Measurements from ENCODE around the gene BHLHE23. TPM values are rescaled to one million over a fixed set of nuclear protein-coding genes. Genes with fewer than 3 reads are reported as not detected.
"Not testable (repeated sequence)": the region's sequence is repeated elsewhere in the genome, so short reads cannot be mapped to it uniquely, and the experiment has no call there.

BHLHE23 gene
- total RNA-seq, 2 donors from 2014 or later, result not detected

DNA sequence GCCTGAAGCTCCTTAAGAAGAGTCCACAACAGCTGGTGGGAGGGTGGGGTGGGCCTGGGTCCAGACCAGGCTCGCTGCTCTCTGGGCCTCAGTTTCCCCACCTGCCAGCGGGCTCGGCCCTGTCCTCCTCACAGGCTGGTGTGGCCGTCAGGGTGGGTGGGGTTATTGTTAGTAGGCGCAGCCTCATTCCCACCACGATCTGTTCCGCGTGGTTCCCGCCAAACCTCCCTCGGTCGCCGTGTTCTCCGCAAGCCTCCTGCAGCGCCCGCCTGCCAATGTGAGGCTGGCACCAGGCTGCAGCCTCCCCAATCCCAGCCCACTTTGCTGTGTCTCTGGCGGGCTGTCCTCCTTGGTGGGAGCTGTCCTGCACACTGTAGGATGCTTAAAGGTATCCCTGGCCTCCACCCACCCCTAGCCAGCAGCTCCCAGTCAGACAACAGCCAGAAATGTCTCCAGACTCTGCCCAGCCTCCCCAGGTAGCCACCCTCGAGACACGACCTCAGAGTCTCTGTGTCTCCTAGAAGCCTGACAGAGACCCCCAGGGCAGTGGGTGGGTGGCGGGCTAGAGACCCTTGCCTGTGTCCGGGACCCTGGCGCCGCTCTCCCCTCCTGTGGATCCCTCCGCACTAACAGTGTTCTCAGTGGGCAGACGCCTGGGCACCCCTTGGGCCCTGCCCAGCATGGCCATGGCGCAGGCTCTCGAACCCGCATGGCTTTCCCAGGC is 39.0 kb downstream of the BHLHE23 start:
- intact Hi-C loops (cut with DNase I), result no loop called here
- no peak for DNase-seq
- ATAC-seq, result no peak

DNA sequence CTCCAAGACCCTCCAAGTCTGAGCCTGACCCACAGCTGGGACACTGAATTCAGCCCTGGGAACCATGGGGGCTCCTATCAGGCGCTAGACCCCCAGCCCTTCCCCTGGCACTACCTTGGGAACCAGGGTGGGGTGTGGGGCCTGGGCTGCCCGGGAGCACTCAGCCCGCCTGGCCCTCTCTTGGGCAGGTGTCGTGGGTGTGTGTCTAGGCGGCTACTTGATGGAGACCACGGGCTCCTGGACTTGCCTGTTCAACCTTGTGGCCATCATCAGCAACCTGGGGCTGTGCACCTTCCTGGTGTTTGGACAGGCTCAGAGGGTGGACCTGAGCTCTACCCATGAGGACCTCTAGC is 39.6 kb downstream of the BHLHE23 start:
- intact Hi-C loops (cut with DNase I), result no loop called here
- no peak for DNase-seq
- ATAC-seq, result no peak

DNA sequence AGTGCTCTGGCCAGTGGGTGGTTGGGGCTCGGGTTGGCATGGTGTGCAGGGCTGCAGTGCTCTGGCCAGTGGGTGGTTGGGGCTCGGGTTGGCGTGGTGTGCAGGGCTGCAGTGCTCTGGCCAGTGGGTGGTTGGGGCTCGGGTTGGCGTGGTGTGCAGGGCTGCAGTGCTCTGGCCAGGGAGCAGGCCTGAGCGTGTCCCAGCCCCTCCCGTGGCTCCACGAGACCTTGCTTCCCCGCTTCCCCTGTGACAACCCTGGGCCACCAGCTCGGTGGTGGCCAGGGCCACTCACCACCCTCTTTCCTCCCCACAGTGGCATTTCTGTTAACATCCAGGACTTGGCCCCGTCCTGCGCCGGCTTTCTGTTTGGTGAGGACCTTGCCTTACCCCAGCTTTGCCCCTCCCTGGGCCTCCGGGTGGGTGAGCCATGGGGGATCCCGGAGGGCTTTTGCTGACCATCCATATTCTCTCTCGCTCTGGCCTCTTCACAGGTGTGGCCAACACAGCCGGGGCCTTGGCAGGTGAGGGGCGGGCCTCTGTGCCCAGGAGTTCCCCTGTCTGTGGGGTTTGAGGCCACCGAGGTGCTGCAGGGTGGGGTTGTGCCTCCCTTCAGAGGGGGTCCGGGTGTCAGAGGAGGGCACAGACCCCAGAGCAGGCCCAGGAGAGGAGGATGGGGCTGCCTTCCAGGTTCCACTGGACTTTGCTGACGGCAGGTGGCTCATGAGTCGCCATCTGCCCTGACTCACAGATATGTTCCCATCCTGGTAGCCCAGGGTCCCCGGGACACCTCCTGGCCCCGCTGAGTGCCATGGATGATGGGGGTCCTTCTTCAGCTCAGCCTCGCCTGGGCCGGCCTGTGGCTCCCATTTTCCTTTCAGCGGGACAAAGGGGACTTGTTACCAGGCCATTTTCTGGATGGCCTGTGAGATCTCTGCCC is 40.3 kb downstream of the BHLHE23 start:
- DNase-seq (no peak), ATAC-seq (no peak)
- intact Hi-C loops (cut with DNase I), result no loop called here

DNA sequence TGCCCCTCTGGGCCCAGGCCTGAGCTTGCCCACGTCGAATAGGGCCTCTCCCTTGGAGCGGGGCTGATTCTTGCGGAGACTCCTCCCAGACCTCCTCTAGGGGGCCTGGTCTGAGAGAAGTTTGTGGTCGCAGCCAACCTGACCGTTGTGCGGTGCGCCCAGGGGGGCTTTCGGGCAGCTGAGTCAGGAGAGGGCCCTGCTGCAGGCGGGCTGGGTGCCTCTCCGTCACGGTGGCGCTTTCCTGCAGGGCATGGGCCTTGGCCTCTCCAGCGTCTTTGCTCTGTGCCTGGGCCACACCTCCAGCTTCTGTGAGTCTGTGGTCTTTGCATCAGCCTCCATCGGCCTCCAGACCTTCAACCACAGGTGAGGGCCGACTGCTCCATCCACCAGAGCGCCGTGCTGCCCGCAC is 41.4 kb downstream of the BHLHE23 start:
- DNase-seq, result no peak
- ATAC-seq, result no peak
- intact Hi-C loops (cut with DNase I), result no loop called here

DNA sequence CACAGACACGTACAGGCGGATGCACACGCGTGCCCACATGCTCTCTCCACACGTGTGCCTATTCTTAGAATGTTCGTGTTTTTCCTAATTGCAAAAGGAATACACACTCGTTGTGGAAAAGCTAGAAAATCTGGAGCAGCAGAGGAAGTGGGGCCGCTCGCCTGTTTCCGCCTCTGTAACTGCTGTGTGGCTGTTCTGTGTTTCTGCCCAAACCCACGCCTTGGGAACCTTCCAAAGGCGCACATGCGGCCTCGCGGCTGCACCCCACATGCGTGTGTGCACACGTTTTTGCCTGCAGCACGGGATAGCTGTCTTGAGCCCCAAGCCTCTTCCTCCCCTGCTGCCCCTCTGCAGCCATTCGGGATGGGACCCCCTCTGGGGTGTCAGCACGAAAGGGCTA is 42.1 kb downstream of the BHLHE23 start:
- ATAC-seq (no peak), DNase-seq (no peak)
- intact Hi-C loops (cut with DNase I), result no loop called here

DNA sequence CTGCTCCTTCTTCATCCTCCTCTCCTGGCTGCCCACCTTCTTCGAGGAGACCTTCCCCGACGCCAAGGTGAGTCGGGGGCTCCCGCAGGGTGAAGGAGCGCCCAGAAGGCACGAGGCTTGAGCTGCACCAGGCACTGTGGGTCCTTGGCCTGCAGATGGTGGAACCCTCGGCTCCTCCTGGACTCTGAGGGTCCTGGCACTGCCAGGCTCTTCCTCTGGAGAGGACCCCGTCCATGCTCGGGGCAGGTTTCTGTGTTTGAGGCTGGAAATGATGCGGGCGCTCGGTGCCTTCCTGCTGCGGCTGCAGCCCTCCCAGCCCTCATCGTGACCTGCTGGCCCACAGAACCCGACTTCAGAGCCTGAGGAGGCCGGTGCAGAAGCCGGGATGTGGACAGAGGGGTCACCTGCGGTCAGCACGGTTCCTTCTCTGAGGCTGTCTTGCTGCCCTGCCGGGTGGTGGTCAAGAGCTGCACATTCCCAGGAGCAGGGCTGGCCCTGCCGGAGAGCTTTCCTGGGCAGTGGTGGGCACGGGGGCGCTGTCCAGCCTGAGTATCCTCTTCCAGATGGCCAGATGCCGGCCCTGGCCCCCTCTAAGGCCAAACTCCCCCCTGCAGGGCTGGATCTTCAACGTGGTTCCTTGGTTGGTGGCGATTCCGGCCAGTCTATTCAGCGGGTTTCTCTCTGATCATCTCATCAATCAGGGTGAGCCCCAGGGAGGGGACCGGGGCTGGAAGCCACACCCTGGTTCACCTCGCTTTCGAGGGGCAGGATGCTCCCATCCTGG is 43.0 kb downstream of the BHLHE23 start:
- no peak for DNase-seq
- intact Hi-C loops (cut with DNase I), result no loop called here
- no peak for ATAC-seq

DNA sequence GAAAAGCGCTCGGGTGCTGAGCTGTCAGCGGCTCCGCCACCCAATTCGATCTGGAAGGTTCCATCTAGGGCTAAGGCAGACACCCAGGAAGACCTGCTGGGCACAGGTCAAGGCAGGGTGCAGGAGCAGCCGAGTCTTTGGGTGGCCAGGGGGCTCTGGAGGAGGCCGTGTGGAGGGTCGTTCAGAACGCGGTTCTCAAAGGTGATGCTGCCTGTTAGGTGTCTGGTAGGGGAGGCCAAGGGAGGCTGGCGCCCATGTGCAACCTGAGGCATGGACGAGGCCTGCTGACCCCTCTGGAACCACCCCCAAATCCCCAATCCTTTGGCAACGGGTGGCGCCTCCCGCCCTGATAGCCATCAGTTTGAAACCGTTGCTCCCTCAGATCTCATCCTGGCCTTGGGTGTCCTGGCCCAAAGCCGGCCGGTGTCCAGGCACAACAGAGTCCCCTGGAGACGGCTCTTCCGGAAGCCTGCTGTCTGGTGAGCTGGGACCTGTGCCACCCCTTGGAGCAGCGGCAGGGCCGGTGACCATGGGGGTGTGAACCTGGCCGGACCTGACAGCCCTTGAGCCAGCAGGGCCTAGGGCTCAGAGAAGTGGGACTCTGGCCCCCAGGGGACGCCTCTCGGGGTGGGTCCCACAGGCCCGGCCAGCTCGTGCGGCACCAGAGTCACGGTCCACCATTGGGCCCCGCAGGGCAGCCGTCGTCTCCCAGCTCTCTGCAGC is 43.7 kb downstream of the BHLHE23 start:
- DNase-seq, result no peak
- intact Hi-C loops (cut with DNase I), result no loop called here
- no peak for ATAC-seq

DNA sequence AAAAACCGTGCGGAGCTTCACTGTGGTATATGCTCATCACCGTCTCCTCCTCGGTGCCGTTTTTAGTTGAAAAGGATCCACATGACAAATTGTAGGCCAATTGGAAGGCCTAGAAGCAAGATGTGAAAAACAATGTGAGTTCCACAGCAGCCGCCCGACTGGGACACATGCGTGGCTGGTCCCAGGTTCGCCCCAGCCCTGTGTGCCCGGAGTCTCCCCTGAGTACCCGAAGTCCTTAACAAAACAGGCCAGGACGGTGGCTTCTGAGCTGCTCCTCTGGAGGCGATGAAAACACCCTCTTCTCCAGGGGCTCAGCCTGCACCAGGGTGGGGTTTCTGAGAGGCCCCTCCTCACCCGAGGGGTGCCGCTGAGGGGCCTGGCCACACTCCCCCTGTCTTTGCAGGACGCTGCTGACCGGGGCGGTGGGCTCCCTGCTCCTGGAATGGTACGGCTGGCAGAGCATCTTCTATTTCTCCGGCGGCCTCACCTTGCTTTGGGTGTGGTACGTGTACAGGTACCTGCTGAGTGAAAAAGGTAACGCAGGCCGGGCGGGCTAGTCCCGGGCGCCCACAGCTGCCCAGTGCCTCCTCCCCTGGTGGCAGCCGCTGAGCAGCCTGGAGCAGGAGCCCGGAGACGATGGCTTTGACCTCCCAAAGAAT is 44.4 kb downstream of the BHLHE23 start:
- DNase-seq, result no peak
- no peak for ATAC-seq
- intact Hi-C loops (cut with DNase I), result no loop called here

DNA sequence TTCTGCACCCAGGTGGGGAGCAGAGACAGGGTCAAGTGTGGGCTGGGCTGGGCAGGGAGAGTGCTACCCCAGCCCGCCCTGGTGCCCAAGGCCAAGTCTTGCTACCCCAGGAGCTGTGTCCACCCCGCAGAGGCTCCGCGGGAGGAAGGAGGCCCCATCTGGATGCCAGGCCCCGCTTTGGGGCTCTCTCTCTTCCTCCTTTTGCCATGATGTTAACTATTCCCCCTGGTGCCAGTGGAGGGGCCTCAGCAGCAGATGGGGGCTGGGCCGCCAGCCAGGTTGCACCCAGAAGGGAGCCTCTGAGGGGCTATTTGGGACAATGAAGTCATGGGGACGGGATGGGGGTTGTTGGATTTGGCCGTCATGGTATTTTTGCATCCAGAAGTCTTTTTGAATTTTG is 45.0 kb downstream of the BHLHE23 start:
- DNase-seq, result no peak
- intact Hi-C loops (cut with DNase I), result no loop called here
- ATAC-seq, result no peak

DNA sequence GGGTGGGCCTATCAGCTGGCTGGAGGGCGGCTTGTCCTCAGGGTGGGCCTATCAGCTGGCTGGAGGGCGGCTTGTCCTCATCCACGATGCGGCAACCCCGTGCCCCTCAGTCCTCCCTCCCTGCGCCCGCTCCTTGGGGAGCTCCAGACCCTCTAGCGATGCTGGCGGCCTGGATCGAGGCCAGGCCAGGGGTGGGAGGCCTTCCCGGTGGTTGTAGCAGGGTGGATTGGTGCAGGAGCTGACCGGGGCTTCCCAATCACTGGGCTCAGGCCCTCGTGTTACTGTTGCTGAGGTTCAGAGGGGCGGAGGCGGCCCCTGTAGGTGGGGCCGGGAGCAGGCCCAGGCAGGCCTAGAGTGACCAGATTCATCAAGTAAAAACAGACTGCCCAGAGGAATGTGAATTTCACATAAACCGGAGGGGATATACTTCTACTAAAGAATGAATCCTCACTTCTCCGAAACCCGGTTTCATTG is 45.4 kb downstream of the BHLHE23 start:
- intact Hi-C loops (cut with DNase I), result no loop called here
- no peak for DNase-seq
- no peak for ATAC-seq

DNA sequence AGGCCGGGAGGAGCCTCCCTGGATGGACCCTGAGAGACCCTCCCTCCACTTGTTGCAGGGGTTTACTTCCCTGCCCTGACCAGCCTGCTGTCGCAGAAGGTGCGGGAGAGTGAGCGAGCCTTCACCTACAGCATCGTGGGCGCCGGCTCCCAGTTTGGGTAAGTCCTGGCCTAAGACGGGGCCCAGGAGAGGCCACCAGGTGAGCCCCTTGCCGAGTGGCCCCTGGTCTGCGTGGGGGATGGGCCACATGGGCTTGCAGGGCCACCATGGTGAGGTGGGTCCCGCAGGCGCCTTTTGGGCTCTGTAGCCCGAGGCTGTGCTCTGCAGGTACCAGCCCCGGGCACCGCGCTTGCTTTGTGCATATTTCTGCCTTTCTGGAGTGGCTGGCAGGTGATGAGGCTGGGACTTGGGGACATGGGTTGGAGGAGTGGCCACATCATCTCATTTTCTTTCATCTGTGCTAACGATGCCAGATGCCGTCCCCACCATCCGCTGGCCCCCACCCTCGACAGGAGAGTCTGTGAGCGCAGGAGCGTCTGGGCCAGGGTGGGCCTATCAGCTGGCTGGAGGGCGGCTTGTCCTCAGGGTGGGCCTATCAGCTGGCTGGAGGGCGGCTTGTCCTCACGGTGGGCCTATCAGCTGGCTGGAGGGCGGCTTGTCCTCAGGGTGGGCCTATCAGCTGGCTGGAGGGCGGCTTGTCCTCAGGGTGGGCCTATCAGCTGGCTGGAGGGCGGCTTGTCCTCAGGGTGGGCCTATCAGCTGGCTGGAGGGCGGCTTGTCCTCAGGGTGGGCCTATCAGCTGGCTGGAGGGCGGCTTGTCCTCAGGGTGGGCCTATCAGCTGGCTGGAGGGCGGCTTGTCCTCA is 46.1 kb downstream of the BHLHE23 start:
- ATAC-seq; intact Hi-C loops (cut with DNase I); DNase-seq: not testable (repeated sequence)

DNA sequence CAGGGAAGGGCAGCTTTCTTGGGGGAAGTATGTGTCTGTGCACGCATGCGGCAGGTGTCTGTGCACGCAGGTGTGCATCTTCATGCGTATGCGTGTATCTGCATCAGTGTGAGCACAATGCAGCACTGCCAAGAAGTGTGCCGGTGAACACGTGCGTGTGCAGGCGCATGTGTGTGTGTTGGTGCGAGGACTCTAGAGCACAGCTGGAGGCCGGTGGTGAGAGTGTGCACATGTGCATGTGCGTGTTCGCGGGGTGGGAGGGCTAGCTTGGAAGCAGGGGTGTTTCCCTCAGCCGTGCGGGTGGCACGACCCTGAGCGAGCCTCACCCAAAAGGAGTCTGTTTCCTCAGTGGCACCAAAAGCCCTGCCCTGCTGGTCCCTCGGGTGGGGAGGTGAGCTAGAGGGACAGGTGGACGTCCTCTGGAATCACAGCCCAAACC is 46.7 kb downstream of the BHLHE23 start:
- intact Hi-C loops (cut with DNase I), result no loop called here
- ATAC-seq, result no peak
- DNase-seq, result no peak

DNA sequence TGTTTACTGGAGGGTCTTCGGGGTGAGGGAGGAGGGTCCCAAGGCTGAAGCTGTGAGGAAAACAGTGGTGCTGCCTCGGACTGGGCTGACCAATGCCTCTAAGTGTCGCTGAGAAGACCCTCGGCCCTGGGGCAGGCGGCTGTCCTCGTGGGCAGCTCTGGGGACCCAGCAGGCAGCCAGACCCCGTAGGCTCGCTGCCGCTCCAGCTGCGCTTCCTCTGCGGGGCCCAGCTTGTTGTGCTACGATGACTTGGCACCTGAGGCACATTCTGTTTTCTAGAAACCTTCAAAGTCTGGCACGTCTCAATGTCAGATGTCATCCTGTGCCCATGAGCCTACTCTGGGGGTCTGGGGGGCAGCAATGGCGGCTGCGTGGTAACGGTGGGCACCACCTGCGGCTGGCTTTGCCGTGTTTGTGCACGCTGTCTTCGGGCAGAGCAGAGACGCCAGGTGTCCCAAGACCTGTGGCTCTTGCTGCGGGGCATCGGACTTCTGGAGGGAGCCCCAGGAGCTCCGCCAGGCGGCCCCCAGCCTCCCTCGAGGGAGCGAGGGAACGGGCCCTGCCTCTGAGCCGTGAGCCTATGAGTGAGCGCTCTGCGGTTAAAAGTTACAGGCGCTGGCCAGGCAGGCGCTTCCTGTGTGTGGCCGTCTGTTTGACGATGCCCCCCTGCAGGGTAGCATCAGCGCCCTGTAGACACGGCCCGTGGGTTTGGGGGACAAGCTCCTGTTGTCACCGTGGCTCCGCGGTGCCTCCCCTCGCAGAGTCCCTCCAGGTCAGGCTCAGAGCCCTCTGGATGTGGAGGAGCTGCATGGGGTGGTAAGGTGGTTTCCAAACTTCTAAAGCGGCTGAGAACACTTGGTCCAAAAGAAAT is 47.4 kb downstream of the BHLHE23 start:
- intact Hi-C loops (cut with DNase I), result no loop called here
- DNase-seq (no peak), ATAC-seq (no peak)

DNA sequence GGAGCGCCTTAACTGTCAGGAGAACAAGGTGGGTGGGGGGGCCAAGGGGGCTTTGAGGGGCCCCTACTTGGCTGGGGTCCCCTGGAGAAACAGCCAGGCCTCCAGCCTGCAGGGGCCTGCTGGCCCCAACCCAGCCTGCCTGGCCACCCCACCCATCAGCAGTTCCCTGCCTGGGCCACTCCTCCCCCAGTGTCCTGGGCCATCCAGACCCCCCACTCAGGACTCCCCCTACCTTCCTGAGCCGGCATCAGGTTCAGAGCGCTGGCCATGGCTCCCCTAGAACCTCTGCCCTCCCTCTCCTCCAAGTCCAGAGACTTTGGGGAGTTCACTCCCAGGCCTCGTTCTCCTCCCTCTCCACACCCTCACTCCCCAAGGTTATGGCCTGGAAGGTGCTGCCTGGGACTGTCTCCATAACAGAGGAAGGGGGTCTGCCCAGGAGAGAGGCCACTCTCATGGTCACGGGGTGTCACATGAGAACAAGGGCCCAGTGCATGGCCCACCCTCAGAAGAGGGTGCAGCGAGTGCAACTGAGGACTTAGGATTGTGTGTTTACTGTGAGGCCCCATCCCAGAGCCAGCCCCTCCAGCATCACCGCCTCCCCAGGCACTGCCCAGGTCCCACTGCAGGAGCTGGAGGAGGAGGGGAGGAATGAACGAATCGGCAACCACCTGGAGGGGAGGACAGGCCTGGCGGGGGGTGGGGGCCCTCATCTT is 48.2 kb downstream of the BHLHE23 start:
- intact Hi-C loops (cut with DNase I), result no loop called here
- ATAC-seq (no peak), DNase-seq (no peak)

DNA sequence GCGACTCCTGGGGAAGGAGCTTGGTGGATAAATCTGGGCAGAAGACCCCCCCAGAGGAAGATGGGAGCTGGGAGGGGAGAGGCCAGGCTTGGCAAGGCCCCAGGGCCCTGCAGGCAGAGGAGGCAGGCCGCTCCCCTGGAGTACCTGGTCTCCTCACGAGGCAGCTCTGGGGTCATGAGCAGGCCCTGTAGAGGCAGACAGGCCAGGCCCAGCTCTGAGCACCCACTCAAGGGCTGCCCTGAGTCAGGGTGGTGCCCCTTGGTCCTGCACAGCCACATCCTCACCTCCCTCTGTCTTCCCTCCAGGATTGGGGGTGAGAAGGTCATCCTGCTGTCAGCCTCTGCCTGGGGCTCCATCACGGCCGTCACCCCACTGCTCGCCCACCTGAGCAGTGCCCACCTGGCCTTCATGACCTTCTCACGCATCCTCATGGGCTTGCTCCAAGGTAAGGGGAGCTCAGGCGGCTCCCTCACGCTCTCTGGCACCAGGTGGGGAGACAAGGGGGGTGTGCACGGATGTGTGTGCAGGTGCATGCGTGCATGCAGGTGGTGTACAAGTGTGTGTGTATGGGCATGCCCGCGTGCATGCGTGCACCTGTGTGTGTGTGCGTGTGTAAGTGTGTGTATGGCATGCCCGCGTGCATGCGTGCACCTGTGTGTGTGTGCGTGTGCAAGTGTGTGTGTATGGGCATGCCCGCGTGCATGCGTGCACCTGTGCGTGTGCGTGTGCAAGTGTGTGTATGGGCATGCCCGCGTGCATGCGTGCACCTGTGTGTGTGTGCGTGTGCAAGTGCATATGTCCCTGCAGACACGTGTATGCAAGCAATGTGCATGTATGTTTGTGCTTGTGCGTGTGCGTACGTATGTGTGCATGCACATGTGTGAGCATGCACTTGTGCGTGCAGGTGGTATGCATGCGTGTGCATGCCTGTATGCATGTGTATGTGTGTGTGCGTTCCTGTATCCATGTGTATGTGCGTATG is 49.3 kb downstream of the BHLHE23 start:
- ATAC-seq (no peak), DNase-seq (no peak)
- intact Hi-C loops (cut with DNase I), result no loop called here

All from left cardiac atrium (tissue), 4 donors.